Neural progenitor cell (in vitro differentiated cells): Measurements from ENCODE around the gene INSC. TPM values are rescaled to one million over a fixed set of nuclear protein-coding genes. Genes with fewer than 3 reads are reported as not detected.
A peak's percentile ranks its signal among the peaks of the same experiment; 100 is the strongest.

Source experiments
- DNase-seq: peaks from one replicate; pipeline ENCODE4 v3.0.0-alpha.2; 2016; ENCODE audit warnings: low spot score
- H2AFZ ChIP-seq: fragments of 200-600 bp; sonication (generic); replicated peaks from 2 replicates; pipeline ENCODE4 v1.6.1; 2016; ENCODE audit warnings: antibody characterized with exemption
- H3F3A ChIP-seq: fragments of 200-600 bp; sonication (generic); 2 replicates; pipeline ENCODE4 v1.6.1; 2016; ENCODE audit warnings: antibody characterized with exemption, low read depth
- H3K27ac ChIP-seq: fragments of 200-600 bp; sonication (generic); 2 replicates; pipeline ENCODE4 v1.5.1; 2016; ENCODE audit warnings: mild to moderate bottlenecking
- H3K27me3 ChIP-seq: fragments of 200-600 bp; sonication (generic); 2 replicates; pipeline ENCODE4 v1.6.1; 2016; ENCODE audit warnings: mild to moderate bottlenecking, moderate library complexity
- H3K36me3 ChIP-seq: fragments of 200-600 bp; sonication (generic); 2 replicates; pipeline ENCODE4 v1.5.1; 2016
- H3K4me1 ChIP-seq: fragments of 200-600 bp; sonication (generic); 2 replicates; pipeline ENCODE4 v1.6.1; 2016; ENCODE audit warnings: mixed run types
- H3K4me2 ChIP-seq: fragments of 200-600 bp; sonication (generic); 2 replicates; pipeline ENCODE4 v1.6.1; 2016
- H3K4me3 ChIP-seq: fragments of 200-600 bp; sonication (generic); 2 replicates; pipeline ENCODE4 v1.5.1; 2016
- H3K79me2 ChIP-seq: fragments of 200-600 bp; sonication (generic); 2 replicates; pipeline ENCODE4 v1.6.1; 2016; ENCODE audit warnings: low read depth
- H3K9ac ChIP-seq: fragments of 200-600 bp; sonication (generic); 2 replicates; pipeline ENCODE4 v1.6.1; 2016
- H3K9me3 ChIP-seq: fragments of 200-600 bp; sonication (generic); 2 replicates; pipeline ENCODE4 v1.5.1; 2016; ENCODE audit warnings: low read depth
- H4K20me1 ChIP-seq: fragments of 200-600 bp; sonication (generic); 2 replicates; pipeline ENCODE4 v1.6.1; 2016; ENCODE audit warnings: low read depth
- H3K27ac Mint-ChIP-seq: 3 replicates; pipeline ENCODE4 v1.8.0; 2021; ENCODE audit warnings: mixed read lengths
- H3K27me3 Mint-ChIP-seq: 2 replicates; pipeline ENCODE4 v1.8.0; 2022; ENCODE audit warnings: low read depth, mild to moderate bottlenecking, inconsistent platforms, moderate library complexity, mixed read lengths; ENCODE audit not compliant: insufficient read depth
- H3K36me3 Mint-ChIP-seq: 3 replicates; pipeline ENCODE4 v1.8.0; 2021; ENCODE audit warnings: mixed read lengths
- H3K4me1 Mint-ChIP-seq: 3 replicates; pipeline ENCODE4 v1.8.0; 2021; ENCODE audit warnings: mixed read lengths
- H3K4me3 Mint-ChIP-seq: 3 replicates; pipeline ENCODE4 v1.8.0; 2021; ENCODE audit warnings: mild to moderate bottlenecking, moderate library complexity, mixed read lengths
- H3K9me3 Mint-ChIP-seq: 3 replicates; pipeline ENCODE4 v1.8.0; 2020; ENCODE audit warnings: mixed read lengths
- EZH2 ChIP-seq: fragments of 200-600 bp; sonication (generic); IDR thresholded peaks from 2 replicates; pipeline ENCODE4 v1.6.1; 2017; ENCODE audit warnings: antibody characterized with exemption, mild to moderate bottlenecking, moderate library complexity
- EZH2phosphoT487 ChIP-seq: fragments of 200-600 bp; sonication (generic); IDR thresholded peaks from 2 replicates; pipeline ENCODE4 v1.6.1; 2017; ENCODE audit warnings: antibody characterized with exemption
- total RNA-seq: library from RNA; depleted of rRNA; stranded (reverse); fragments of >200 nt; gene quantifications from 2 replicates; pipeline ENCODE4 v1.2.3, GENCODE V29; 2015; ENCODE audit warnings: low replicate concordance
- TF ChIP-seq, protein P1 (sequence below): fragments of 200-600 bp; sonication (generic); IDR thresholded peaks from 2 replicates; pipeline ENCODE4 v1.5.1; 2017; ENCODE audit warnings: antibody characterized with exemption, mild to moderate bottlenecking

INSC gene
- total RNA-seq, 1 donor from 2014 or later = 0.09 TPM

DNA sequence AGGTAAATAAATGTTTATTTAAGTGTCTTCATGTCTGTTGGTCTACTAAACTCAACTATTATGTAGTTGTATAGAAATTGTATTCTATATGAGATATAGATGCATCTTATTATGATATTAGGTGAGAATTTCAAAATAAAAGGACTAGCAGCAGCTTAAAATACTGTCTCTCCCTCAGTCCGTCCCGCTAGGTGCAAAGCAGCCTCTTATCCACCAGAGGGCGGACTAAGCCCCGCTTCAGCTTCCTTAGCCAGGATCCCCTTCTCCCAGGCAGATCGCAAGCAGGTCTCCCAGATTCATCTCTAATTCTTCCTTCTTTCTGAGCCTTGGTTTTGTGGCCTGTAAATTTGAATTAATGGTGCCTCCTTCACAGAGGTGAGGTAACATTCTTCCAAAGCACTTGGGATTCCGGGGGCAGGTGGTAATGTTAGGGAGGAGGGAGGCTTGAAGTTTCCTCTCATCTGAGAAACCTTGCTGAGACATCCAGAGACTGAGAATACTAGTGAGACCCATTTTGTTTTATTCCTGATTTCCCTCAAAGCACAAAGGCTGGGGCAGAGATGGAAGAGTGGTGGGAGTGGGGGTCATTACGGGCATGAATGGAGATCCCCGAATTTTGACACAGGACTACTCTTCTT is 13.5 kb upstream of the INSC start:
- peaks cover 13% of the 10 kb centered on the region for H3K9me3 Mint-ChIP-seq
- Histone ChIP-seq H3K36me3 (no peaks in the 10 kb centered on the region), H3K4me1 (no peaks in the 10 kb centered on the region), H4K20me1 (no peaks in the 10 kb centered on the region), H3K4me3 (no peak overlapping the region), H3K79me2 (no peaks in the 10 kb centered on the region), H3F3A (no peaks in the 10 kb centered on the region), H3K27ac (no peak overlapping the region), H3K9me3 (no peaks in the 10 kb centered on the region), H3K4me2 (no peak overlapping the region), H2AFZ (peak overlapping the region; percentile 45), H3K9ac (no peak overlapping the region), H3K27me3 (peaks cover 5% of the 10 kb centered on the region)
- no peaks in the 10 kb centered on the region for H3K36me3 Mint-ChIP-seq
- peaks cover 6% of the 10 kb centered on the region for H3K27me3 Mint-ChIP-seq
- peaks cover 3% of the 10 kb centered on the region for H3K4me1 Mint-ChIP-seq
- no peak overlapping the region for H3K4me3 Mint-ChIP-seq
- no peak overlapping the region for H3K27ac Mint-ChIP-seq
- peak; percentile 81 for DNase-seq
- TF ChIP-seq EZH2phosphoT487 = no peak
- TF ChIP-seq, protein P1, sequence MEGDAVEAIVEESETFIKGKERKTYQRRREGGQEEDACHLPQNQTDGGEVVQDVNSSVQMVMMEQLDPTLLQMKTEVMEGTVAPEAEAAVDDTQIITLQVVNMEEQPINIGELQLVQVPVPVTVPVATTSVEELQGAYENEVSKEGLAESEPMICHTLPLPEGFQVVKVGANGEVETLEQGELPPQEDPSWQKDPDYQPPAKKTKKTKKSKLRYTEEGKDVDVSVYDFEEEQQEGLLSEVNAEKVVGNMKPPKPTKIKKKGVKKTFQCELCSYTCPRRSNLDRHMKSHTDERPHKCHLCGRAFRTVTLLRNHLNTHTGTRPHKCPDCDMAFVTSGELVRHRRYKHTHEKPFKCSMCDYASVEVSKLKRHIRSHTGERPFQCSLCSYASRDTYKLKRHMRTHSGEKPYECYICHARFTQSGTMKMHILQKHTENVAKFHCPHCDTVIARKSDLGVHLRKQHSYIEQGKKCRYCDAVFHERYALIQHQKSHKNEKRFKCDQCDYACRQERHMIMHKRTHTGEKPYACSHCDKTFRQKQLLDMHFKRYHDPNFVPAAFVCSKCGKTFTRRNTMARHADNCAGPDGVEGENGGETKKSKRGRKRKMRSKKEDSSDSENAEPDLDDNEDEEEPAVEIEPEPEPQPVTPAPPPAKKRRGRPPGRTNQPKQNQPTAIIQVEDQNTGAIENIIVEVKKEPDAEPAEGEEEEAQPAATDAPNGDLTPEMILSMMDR = peak; percentile 93

GRCh38 chr11:15104166-15104565 is 10.6 kb upstream of the INSC start:
- Mint-ChIP-seq H3K27me3 (peaks cover 6% of the 10 kb centered on the region), H3K4me3 (no peak overlapping the region), H3K9me3 (peaks cover 13% of the 10 kb centered on the region), H3K27ac (no peak overlapping the region), H3K36me3 (no peaks in the 10 kb centered on the region), H3K4me1 (peaks cover 16% of the 10 kb centered on the region)
- no peak overlapping the region for H2AFZ ChIP-seq
- no peaks in the 10 kb centered on the region for H4K20me1 ChIP-seq
- peaks cover 6% of the 10 kb centered on the region for H3K4me1 ChIP-seq
- H3K4me3 ChIP-seq = no peak overlapping the region
- H3F3A ChIP-seq = no peaks in the 10 kb centered on the region
- H3K79me2 ChIP-seq = no peaks in the 10 kb centered on the region
- H3K27me3 ChIP-seq = peaks cover 5% of the 10 kb centered on the region
- no peaks in the 10 kb centered on the region for H3K36me3 ChIP-seq
- DNase-seq = no peak
- H3K9ac ChIP-seq = no peak overlapping the region
- no peaks in the 10 kb centered on the region for H3K9me3 ChIP-seq
- TF ChIP-seq EZH2 = no peak
- H3K4me2 ChIP-seq = no peak overlapping the region
- no peak overlapping the region for H3K27ac ChIP-seq

GRCh38 chr11:15106201-15106965 is 8.3 kb upstream of the INSC start:
- peaks cover 6% of the 10 kb centered on the region for H3K4me1 ChIP-seq
- no peaks in the 10 kb centered on the region for H3K36me3 ChIP-seq
- H3K27me3 ChIP-seq = peaks cover 5% of the 10 kb centered on the region
- H4K20me1 ChIP-seq = no peaks in the 10 kb centered on the region
- H3K9me3 ChIP-seq = no peaks in the 10 kb centered on the region
- peak; percentile 42 for DNase-seq
- H3K4me2 ChIP-seq = no peak overlapping the region
- H3K27ac ChIP-seq = no peak overlapping the region
- H3K4me3 ChIP-seq = no peak overlapping the region
- H2AFZ ChIP-seq = no peak overlapping the region
- H3K79me2 ChIP-seq = no peaks in the 10 kb centered on the region
- H3K27ac Mint-ChIP-seq = peak overlapping the region; percentile 4
- H3K27me3 Mint-ChIP-seq = peaks cover 9% of the 10 kb centered on the region
- no peaks in the 10 kb centered on the region for H3F3A ChIP-seq
- TF ChIP-seq EZH2 (no peak), EZH2phosphoT487 (no peak)
- TF ChIP-seq, protein P1 = no peak
- H3K4me1 Mint-ChIP-seq = peaks cover 16% of the 10 kb centered on the region
- no peak overlapping the region for H3K9ac ChIP-seq
- H3K4me3 Mint-ChIP-seq = no peak overlapping the region
- H3K9me3 Mint-ChIP-seq = peaks cover 13% of the 10 kb centered on the region
- H3K36me3 Mint-ChIP-seq = no peaks in the 10 kb centered on the region
